COR-L47 (cell line): Measurements from ENCODE around the gene EHD3.
A peak's percentile ranks its signal among the peaks of the same experiment; 100 is the strongest.
"Not testable (repeated sequence)": the region's sequence is repeated elsewhere in the genome, so short reads cannot be mapped to it uniquely, and the experiment has no call there.

ENCODE experiments used
- DNase-seq: peaks from one replicate; lab custom pipeline; 2025; lab: John Stamatoyannopoulos, UW

Gene EHD3

GRCh38 chr2:31256611-31257382 lies 22.8 kb downstream of the EHD3 start:
- DNase-seq = no peak

- no peak for DNase-seq
Measured at GRCh38 chr2:31258351-31258750, 24.4 kb downstream of the EHD3 start.

GRCh38 chr2:31259075-31259474 lies 25.1 kb downstream of the EHD3 start:
- DNase-seq = no peak

- no peak for DNase-seq
Measured at GRCh38 chr2:31260870-31261269, 26.9 kb downstream of the EHD3 start.

GRCh38 chr2:31263636-31264190 lies 29.8 kb downstream of the EHD3 start:
- DNase-seq = no peak

- no peak for DNase-seq
Measured at GRCh38 chr2:31265234-31265633, 31.3 kb downstream of the EHD3 start.

GRCh38 chr2:31266804-31267203 lies 32.9 kb downstream of the EHD3 start:
- DNase-seq = no peak

- DNase-seq = no peak
Measured at GRCh38 chr2:31267437-31268120, 33.6 kb downstream of the EHD3 start.

GRCh38 chr2:31268344-31268743 lies 34.4 kb downstream of the EHD3 start:
- no peak for DNase-seq

- DNase-seq = no peak
Measured at GRCh38 chr2:31269087-31269486, 35.1 kb downstream of the EHD3 start.

- DNase-seq = no peak
Measured at GRCh38 chr2:31270131-31270530, 36.2 kb downstream of the EHD3 start.

GRCh38 chr2:31270822-31271231 lies 36.9 kb downstream of the EHD3 start:
- no peak for DNase-seq

GRCh38 chr2:31271851-31272267 lies 37.9 kb downstream of the EHD3 start:
- DNase-seq = no peak

- no peak for DNase-seq
Measured at GRCh38 chr2:31274401-31275075, 40.6 kb downstream of the EHD3 start.

GRCh38 chr2:31275976-31276375 lies 42.0 kb downstream of the EHD3 start:
- peak; percentile 76 for DNase-seq

GRCh38 chr2:31277621-31278020 lies 43.7 kb downstream of the EHD3 start:
- DNase-seq = no peak

GRCh38 chr2:31282634-31283033 lies 48.7 kb downstream of the EHD3 start:
- no peak for DNase-seq

GRCh38 chr2:31283193-31283919 lies 49.4 kb downstream of the EHD3 start:
- DNase-seq = not testable (repeated sequence)

GRCh38 chr2:31284107-31284506 lies 50.2 kb downstream of the EHD3 start:
- DNase-seq = no peak

GRCh38 chr2:31286230-31286629 lies 52.3 kb downstream of the EHD3 start:
- DNase-seq = no peak

- DNase-seq = no peak
Measured at GRCh38 chr2:31286961-31287550, 53.1 kb downstream of the EHD3 start.

- no peak for DNase-seq
Measured at GRCh38 chr2:31287654-31288053, 53.7 kb downstream of the EHD3 start.
